ENCODE measurements around the gene RPS24.

Gene RPS24

DNA sequence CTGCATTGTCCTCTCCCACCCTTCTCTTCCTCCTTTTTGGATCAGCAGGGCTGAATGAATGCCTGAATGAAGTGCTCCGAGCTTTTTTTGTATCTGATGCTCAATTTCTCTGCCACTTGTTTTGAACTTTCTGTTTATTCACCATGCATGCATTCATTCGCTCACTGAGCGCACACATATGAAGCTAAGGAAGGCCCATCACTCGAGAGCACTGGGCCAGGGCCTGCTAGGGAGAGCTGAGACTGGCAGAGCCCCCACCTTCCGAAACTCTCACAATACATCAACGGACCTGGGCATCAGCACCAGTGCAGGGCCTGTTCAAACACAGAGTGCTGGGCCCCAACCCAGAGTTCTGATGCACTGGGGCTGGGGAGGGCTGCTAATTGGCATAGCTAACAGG is 45.7 kb downstream of the RPS24 start:
- Mint-ChIP-seq H3K27me3 (no peaks in the 10 kb centered on the region), H3K9me3 (peaks cover 3% of the 10 kb centered on the region), H3K27ac (no peak overlapping the region), H3K36me3 (peaks cover 1% of the 10 kb centered on the region), H3K4me3 (no peak overlapping the region), H3K4me1 (no peaks in the 10 kb centered on the region)
- no peak for ATAC-seq

DNA sequence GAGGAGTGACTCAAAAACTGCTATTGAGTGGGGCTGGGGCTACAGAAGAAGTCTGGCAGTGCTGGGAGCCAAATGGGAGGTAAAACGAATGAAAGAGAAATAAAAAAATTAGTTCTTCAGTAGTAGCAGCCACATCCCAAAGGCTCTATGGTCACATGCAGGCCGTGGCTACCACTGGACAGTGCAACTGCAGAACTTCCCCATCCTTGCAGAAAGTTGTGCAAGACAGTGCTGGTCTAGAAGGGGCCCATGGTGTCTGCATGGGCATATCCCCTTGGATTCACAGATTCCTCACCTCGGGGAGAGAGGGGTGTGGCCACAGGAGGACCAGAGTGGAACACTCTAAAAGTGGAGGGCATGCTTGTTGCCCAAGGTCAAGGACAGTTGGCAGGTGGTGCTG is 47.6 kb downstream of the RPS24 start:
- Mint-ChIP-seq H3K4me1 (no peaks in the 10 kb centered on the region), H3K9me3 (peaks cover 2% of the 10 kb centered on the region), H3K27ac (no peak overlapping the region), H3K27me3 (peaks cover 12% of the 10 kb centered on the region), H3K4me3 (no peak overlapping the region), H3K36me3 (no peaks in the 10 kb centered on the region)
- no peak for ATAC-seq

DNA sequence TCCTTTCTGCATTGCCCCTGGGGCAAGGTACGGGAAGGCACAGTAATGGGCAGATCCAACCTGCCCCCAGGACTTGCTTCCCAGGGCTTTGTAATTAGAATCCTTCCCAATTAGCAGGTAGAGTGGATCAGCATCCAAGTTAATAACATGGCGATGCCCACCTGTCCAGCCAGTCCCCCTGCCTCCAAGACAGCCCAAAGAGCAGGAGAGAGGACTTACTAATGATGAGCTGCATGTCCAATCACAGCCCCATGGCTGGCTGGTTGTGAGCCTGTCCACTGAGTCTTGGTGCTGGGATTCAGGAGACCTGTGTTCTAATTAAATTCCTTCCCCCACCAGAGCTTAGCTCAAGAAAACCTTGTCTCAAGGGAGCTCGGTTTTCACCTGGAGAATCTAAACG is 49.0 kb downstream of the RPS24 start:
- Mint-ChIP-seq H3K27me3 (peaks cover 23% of the 10 kb centered on the region), H3K4me1 (no peaks in the 10 kb centered on the region), H3K36me3 (no peaks in the 10 kb centered on the region), H3K4me3 (no peak overlapping the region), H3K27ac (no peak overlapping the region), H3K9me3 (no peaks in the 10 kb centered on the region)
- ATAC-seq: no peak
